ENCODE measurements around the gene SLC35E3.

DNA sequence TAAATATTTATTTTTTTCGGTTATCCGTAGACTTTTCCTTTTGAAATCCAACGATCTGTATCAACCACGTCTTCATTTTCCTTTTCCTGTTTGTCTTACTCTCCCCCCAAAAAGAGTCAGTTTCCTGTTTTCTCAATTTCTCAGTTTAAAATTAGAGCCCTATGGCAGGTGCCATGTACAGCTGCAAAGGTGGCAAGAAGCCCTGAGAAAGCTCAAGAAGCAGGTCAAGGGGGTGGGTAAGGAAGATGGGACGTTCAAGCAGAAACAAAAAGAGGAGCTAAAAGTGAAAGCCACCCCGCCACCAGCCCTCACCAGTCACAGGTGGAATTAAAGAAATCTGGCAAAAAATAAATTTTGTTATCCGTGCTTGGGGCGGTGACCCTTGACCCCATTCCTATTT, 26.7 kb downstream of the SLC35E3 start:
- TF ChIP-seq, protein P1, sequence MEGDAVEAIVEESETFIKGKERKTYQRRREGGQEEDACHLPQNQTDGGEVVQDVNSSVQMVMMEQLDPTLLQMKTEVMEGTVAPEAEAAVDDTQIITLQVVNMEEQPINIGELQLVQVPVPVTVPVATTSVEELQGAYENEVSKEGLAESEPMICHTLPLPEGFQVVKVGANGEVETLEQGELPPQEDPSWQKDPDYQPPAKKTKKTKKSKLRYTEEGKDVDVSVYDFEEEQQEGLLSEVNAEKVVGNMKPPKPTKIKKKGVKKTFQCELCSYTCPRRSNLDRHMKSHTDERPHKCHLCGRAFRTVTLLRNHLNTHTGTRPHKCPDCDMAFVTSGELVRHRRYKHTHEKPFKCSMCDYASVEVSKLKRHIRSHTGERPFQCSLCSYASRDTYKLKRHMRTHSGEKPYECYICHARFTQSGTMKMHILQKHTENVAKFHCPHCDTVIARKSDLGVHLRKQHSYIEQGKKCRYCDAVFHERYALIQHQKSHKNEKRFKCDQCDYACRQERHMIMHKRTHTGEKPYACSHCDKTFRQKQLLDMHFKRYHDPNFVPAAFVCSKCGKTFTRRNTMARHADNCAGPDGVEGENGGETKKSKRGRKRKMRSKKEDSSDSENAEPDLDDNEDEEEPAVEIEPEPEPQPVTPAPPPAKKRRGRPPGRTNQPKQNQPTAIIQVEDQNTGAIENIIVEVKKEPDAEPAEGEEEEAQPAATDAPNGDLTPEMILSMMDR (conservative IDR thresholded peaks at IDR 0.05; ENCODE audit: low read length): no peak
- TF ChIP-seq EZH2phosphoT487 (IDR thresholded peaks at IDR 0.05; ENCODE audit: borderline replicate concordance, low read depth, low read length): no peak
